Sigmoid colon (tissue), 4 donors: ENCODE results near the gene B3GALT4.
"Not testable (repeated sequence)": the region's sequence is repeated elsewhere in the genome, so short reads cannot be mapped to it uniquely, and the experiment has no call there.

ENCODE experiments used
- EP300 ChIP-seq, 4 donors: sonication (generic); formaldehyde crosslinking; IDR thresholded peaks; one replicate each; pipeline ENCODE4 v1.6.1; 2017; ENCODE audit warnings: antibody characterized with exemption in 4 of 4
- POLR2A ChIP-seq, 2 donors: fragments of 450-650 bp; IDR thresholded peaks; one replicate each; pipeline ENCODE4 v1.6.1; 2016; ENCODE audit warnings: antibody characterized with exemption in 2 of 2, mild to moderate bottlenecking in 2 of 2, moderate library complexity in 2 of 2
- POLR2AphosphoS5 ChIP-seq, 4 donors: sonication (generic); formaldehyde crosslinking; IDR thresholded peaks; one replicate each; pipeline ENCODE4 v1.6.1; 2017; ENCODE audit warnings: antibody characterized with exemption in 4 of 4
- TF ChIP-seq, protein P1 (sequence below), 4 experiments: fragments of 450-650 bp in 3 of 4; fragments of 200-600 bp in 1 of 4; IDR thresholded peaks; one replicate each; pipeline ENCODE4 v1.5.1; 2016 to 2019; ENCODE audit warnings: antibody characterized with exemption in 4 of 4, mild to moderate bottlenecking in 3 of 4, moderate library complexity in 2 of 4

DNA sequence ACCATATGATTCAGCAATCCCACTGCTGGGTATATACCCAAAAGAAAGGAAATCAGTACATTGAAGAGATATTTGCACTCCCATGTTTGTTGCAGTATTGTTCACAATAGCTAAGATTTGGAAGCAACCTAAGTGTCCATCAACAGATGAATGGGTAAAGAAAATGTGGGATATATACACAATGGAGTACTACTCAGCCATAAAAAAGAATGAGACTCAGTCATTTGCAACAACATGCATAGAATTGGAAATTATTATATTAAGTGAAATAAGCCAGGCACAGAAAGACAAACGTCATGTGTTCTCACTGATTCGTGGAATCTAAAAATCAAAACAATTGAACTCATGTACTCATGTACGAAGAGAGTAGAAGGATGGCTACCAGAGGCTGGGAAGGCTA lies 14.4 kb upstream of the B3GALT4 start:
- TF ChIP-seq, protein P1, sequence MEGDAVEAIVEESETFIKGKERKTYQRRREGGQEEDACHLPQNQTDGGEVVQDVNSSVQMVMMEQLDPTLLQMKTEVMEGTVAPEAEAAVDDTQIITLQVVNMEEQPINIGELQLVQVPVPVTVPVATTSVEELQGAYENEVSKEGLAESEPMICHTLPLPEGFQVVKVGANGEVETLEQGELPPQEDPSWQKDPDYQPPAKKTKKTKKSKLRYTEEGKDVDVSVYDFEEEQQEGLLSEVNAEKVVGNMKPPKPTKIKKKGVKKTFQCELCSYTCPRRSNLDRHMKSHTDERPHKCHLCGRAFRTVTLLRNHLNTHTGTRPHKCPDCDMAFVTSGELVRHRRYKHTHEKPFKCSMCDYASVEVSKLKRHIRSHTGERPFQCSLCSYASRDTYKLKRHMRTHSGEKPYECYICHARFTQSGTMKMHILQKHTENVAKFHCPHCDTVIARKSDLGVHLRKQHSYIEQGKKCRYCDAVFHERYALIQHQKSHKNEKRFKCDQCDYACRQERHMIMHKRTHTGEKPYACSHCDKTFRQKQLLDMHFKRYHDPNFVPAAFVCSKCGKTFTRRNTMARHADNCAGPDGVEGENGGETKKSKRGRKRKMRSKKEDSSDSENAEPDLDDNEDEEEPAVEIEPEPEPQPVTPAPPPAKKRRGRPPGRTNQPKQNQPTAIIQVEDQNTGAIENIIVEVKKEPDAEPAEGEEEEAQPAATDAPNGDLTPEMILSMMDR (IDR thresholded peaks at IDR 0.05): not testable (repeated sequence)
- not testable (repeated sequence) for TF ChIP-seq EP300, POLR2A, POLR2AphosphoS5 (IDR thresholded peaks at IDR 0.05)
